ENCODE measurements around the gene IZUMO3. TPM values are rescaled to one million over a fixed set of nuclear protein-coding genes. Genes with fewer than 3 reads are reported as not detected.
"Not testable (repeated sequence)": the region's sequence is repeated elsewhere in the genome, so short reads cannot be mapped to it uniquely, and the experiment has no call there.

Gene IZUMO3, protein sequence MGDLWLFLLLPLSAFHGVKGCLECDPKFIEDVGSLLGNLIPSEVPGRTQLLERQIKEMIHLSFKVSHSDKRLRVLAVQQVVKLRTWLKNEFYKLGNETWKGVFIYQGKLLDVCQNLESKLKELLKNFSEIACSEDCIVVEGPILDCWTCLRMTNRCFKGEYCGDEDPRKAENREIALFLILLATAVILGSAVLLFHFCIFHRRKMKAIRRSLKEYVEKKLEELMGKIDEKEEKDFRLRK
- not detected for total RNA-seq
- long read RNA-seq, result 0 reads

GRCh38 chr9:24545847-24546522 is at the start of gene IZUMO3:
TSS of gene IZUMO3 (minus strand) at chr9:24545897. CDS start at chr9:24545649, 248 bp downstream.
- intact Hi-C loops (cut with DNase I), result no loop called here
- ATAC-seq, result no peak
- no peak for DNase-seq

GRCh38 chr9:24594234-24594850 is 48.6 kb upstream of the IZUMO3 start:
- no peak for DNase-seq
- ATAC-seq, result no peak
- intact Hi-C loops (cut with DNase I), result no loop called here

DNA sequence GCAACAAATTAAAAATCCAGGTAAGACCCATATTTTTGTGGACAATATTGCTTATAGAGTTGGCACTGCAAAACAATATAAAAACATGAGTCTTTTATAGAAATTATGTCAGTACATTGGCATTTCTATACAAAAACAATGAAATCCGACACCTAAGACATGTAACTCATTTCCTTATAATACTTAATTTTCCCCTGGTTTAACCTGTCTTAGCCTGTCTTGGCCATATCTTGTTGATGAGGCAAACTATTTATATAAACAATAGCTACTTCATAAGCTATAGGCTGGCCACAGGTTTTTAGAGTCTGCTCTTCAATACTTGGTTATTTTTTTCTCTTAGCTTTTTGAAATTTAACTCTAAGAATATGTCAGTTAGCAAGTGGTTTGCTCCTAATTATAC is 44.7 kb upstream of the IZUMO3 start:
- DNase-seq (no peak), ATAC-seq (no peak)
- intact Hi-C loops (cut with DNase I), result no loop called here

- intact Hi-C loops (cut with DNase I), result no loop called here
- DNase-seq, result no peak
- ATAC-seq, result no peak
Observed at GRCh38 chr9:24587883-24588282, 42.2 kb upstream of the IZUMO3 start.

DNA sequence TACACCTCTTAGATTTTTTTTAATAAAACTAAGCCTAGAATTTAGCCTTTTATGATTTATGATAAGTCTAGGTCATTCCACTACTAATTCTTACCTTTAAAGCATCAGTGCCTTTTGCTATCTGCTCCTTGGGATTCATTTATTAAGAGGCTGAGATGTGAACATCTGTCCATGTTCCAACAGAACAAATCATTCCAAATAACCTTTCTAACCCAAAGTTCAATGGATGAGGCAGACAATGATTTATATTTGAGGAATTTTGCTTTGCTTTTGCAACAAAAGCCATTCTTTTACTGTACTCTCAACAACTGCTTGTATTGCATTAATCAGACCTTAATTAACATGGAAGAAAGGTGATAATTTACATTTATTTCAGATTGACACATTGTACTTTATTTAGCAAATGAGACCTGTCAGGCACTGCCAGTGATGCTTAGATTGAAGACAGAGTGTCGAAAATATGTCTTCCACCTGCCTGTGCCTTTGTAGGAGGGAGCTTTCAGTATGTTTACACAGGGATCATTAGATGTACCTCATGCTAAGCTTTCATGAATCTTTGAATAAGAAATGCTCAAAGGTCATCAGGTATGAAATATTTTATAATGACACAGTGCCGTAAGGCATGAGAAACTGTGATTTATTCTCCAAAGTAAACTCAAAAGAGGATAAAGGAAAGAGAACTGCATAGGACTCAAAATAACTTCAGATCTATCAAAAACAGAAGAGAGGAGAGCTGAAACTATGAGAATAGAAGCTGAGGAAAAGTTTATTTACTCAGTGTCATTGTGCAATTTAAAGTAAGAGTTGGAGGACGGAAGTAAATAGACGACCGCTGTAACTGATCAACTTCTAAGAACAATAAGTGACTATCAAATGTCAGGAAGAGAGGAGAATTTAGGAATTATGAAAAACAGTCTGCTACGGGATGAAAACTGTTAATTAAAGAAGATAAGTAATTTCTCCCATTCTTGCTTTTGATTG is 36.7 kb upstream of the IZUMO3 start:
- no peak for DNase-seq
- no peak for ATAC-seq
- intact Hi-C loops (cut with DNase I), result no loop called here

DNA sequence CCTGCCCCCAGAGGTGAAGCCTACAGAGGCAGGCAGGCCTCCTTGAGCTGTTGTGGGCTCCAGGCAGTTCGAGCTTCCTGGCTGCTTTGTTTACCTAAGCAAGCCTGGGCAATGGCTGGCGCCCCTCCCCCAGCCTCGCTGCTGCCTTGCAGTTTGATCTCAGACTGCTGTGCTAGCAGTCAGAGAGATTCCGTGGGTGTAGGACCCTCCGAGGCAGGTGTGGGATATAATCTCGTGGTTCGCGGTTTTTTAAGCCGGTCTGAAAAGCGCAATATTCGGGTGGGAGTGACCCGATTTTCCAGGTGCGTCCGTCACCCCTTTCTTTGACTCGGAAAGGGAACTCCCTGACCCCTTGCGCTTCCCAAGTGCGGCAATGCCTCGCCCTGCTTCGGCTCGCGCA is 34.3 kb upstream of the IZUMO3 start:
- DNase-seq; intact Hi-C loops (cut with DNase I); ATAC-seq: not testable (repeated sequence)

GRCh38 chr9:24572406-24572805 is 26.7 kb upstream of the IZUMO3 start:
- intact Hi-C loops (cut with DNase I), result no loop called here
- ATAC-seq, result no peak

DNA sequence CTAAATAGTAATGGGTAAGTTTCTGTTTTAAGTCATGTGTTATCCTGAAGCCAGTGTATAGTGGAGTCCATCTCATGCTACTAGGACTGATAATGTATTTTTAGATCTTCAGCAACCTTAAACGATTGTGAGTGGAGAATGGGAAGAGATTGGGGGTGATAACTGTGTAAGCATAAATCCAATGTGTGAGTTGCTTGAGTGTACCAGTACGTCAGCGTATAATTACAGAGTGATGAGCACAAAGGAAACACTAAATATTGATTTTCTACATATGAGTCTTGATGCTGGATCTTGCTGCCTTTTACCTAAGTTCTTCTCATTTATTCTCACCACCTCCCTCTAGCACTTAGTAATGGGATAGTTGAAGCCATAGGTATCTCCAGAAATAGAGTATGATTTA is 16.3 kb upstream of the IZUMO3 start:
- intact Hi-C loops (cut with DNase I), result no loop called here
- no peak for ATAC-seq
- DNase-seq, result no peak

More at GRCh38 chr9:24572406-24572805, 26.7 kb upstream of the IZUMO3 start:
- DNase-seq, result no peak

DNA sequence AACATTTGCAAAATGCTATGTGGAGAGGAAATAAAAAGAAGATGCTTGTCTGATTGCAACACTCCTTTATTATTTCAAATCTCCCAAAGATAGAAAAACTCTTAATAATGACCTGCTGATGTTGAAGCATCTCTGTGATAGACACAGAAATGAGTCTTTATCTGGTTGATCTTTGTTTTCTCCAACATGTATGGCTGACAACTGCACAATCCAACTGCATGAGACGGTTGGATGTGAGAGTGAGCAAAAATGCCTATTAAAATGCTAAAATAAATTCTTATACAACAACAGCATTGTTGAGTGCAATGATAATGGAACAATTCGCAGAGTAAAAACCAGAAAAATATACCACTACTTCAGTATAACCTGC is 7.5 kb upstream of the IZUMO3 start:
- intact Hi-C loops (cut with DNase I), result no loop called here
- DNase-seq (no peak), ATAC-seq (no peak)

- ATAC-seq (no peak), DNase-seq (no peak)
- intact Hi-C loops (cut with DNase I), result no loop called here
Observed at GRCh38 chr9:24552526-24553182, 7.0 kb upstream of the IZUMO3 start.

- ATAC-seq (no peak), DNase-seq (no peak)
- intact Hi-C loops (cut with DNase I), result no loop called here
Observed at GRCh38 chr9:24545285-24545684, 412 bp downstream of the IZUMO3 start.

GRCh38 chr9:24518545-24518944 is 27.2 kb downstream of the IZUMO3 start:
- intact Hi-C loops (cut with DNase I), result no loop called here
- DNase-seq, result no peak
- no peak for ATAC-seq

GRCh38 chr9:24516463-24516862 is 29.2 kb downstream of the IZUMO3 start:
- DNase-seq, result no peak
- ATAC-seq, result no peak
- intact Hi-C loops (cut with DNase I), result no loop called here

GRCh38 chr9:24509850-24510249 is 35.8 kb downstream of the IZUMO3 start:
- intact Hi-C loops (cut with DNase I), result no loop called here
- ATAC-seq (no peak), DNase-seq (no peak)

DNA sequence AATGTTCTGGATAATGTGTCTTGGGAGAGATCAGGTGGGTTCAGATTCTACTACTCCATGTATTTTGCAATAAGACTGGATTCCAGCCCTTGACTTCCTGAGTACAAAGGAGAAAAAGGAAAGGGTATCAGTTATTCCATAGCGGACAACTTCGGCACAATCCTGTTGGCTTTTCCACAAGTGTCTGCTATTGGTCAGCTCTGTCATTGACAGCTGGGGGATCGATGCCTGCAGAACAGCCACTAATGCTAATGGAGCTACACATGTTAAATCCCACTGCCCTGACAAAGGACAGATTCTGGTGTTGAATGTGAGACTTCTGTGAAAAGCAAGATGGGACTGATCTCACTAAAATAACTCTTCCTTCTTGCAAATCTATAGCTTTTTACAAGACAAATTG is 41.2 kb downstream of the IZUMO3 start:
- intact Hi-C loops (cut with DNase I), result no loop called here
- DNase-seq (no peak), ATAC-seq (no peak)

DNA sequence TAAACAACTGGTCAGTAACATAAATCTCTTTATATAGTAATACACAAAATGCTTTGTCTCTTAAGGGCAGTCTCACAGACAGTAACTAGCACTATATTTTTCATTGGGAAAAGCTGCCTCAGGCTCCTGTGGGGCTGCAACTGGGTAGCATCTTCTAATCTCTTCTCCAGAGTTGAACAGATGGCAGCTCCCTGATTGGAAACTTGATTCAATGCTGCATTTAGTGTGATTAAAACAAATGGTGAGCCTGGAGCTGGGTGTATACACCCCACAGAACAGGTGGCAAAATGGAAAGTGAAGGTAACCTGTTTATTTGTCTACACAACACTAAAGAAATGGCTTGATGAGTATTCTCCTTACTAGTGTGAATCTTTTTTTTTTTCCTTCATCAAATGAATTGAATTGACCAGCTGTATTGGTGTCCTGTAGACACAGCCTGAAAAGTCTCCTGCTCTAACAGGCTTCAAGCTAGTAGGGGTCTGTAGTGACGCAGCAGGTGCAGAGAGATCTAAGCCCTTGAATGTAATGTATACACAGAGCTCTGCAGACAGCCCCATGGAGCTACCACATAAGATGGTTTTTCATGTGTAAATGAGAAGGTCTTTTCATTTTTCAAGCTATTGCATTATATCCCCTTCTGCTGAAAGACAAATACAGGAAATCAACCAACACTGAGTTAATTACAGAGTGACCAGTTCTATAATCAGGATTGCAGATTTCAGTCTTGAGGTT is 43.3 kb downstream of the IZUMO3 start:
- ATAC-seq (no peak), DNase-seq (no peak)
- intact Hi-C loops (cut with DNase I), result no loop called here

DNA sequence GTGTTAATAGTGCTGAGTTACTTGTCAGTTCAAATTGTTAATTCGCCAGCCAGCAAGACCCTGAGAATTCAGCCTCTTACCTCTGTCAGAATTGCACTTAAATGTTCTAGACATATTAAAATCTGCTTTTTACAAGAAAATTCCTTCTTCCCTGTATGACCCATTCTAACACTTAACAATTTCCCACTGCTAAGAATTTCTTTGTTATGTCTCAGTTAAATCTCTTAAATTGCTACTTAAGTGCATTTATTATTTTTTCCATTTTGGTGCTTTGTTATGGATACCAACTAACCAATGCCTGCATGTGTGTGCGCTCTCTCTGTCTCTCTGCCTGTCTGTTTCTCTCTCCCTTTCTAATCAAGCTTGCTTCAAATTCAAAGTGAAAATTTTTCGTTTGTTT is 44.9 kb downstream of the IZUMO3 start:
- intact Hi-C loops (cut with DNase I), result no loop called here

DNA sequence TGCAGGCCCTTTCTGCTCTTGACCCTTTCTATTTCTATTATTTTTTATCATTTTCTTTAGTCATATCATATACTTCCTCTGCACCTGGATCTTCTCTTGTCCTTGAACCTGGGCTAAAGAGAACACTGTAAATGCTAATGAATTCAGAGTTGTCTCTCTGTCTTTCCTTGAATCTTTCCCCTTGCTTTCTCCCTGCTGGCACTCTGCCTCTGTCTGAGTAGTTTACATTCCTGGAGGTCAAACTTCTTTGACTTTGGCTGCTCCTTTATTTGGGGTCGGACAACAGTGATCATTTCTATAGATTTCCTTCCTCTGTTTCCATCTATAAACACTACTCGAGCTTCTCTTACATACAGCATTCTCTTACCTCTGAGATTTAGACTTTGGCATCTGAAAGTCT is 47.1 kb downstream of the IZUMO3 start:
- DNase-seq (no peak), ATAC-seq (no peak)
- intact Hi-C loops (cut with DNase I), result no loop called here

More for the DNA sequence above, 44.9 kb downstream of the IZUMO3 start:
- DNase-seq (no peak), ATAC-seq (no peak)
